Measurements from ENCODE around the gene ENC1.

DNA sequence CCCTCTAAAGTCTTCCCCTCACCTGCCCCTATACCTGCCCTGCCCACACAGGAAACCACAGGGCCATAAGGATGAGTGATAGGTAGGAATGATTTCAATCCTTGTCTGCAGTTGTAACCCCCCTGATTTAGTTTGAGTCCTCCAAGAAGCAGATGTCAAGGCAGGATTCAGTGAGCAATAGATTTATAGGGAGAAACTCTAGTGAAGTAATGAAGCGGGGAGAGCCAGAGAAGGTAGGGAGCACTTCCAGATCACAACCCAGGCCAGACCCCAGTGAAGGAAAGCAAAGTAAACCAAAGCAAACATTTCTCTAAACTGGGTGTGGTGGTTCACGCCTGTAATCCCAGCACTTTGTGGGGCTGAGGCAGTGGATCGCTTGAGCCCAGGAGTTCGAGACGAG lies 22.4 kb downstream of the ENC1 start:
- TF ChIP-seq CTCF (IDR thresholded peaks at IDR 0.05; ENCODE audit: insufficient read depth, low read depth, low read length) (no peak), EZH2 (IDR thresholded peaks at IDR 0.05; ENCODE audit: insufficient read depth, low read length) (no peak)
